SU-DHL-6 (cell line): Measurements from ENCODE around the gene ARHGAP45.
"Not testable (repeated sequence)": the region's sequence is repeated elsewhere in the genome, so short reads cannot be mapped to it uniquely, and the experiment has no call there.

ENCODE experiments used
- H2AFZ ChIP-seq: fragments of 200-600 bp; sonication (generic); 2 replicates; pipeline ENCODE4 v1.6.1; 2014; ENCODE audit warnings: low read depth, mild to moderate bottlenecking, moderate library complexity, mixed read lengths, antibody characterized with exemption, low read length; ENCODE audit not compliant: severe bottlenecking
- H3F3A ChIP-seq: fragments of 200-600 bp; shearing (Covaris generic); 2 replicates; pipeline ENCODE4 v1.6.0; 2016; ENCODE audit warnings: antibody characterized with exemption, mild to moderate bottlenecking; ENCODE audit not compliant: insufficient read depth
- H3K27ac ChIP-seq: fragments of 200-600 bp; sonication (generic); 2 replicates; pipeline ENCODE4 v1.5.1; 2016; ENCODE audit warnings: low read depth, mild to moderate bottlenecking, low read length, moderate library complexity, mixed read lengths
- H3K27me3 ChIP-seq: fragments of 200-600 bp; sonication (generic), shearing (Covaris generic); 2 replicates; pipeline ENCODE4 v1.6.0; 2014; ENCODE audit warnings: mild to moderate bottlenecking, low read length
- H3K36me3 ChIP-seq: fragments of 200-600 bp; sonication (generic); 2 replicates; pipeline ENCODE4 v1.6.1; 2014; ENCODE audit warnings: mild to moderate bottlenecking, low read length, mixed read lengths
- H3K4me2 ChIP-seq: fragments of 300-600, 200-600 bp; shearing (Covaris generic), sonication (generic); 2 replicates; pipeline ENCODE4 v1.6.0; 2014; ENCODE audit warnings: low read length, low read depth, mild to moderate bottlenecking; ENCODE audit not compliant: poor library complexity, severe bottlenecking
- H3K4me3 ChIP-seq: fragments of 200-600 bp; sonication (generic); 2 replicates; pipeline ENCODE4 v1.5.1; 2014; ENCODE audit warnings: antibody characterized with exemption, low read length, mild to moderate bottlenecking, mixed read lengths; ENCODE audit not compliant: insufficient read depth, poor library complexity, severe bottlenecking
- H3K79me2 ChIP-seq: fragments of 200-600 bp; sonication (generic); 2 replicates; pipeline ENCODE4 v1.6.1; 2014; ENCODE audit warnings: mild to moderate bottlenecking, low read length, moderate library complexity; ENCODE audit not compliant: insufficient read depth
- H3K9ac ChIP-seq: fragments of 200-600 bp; sonication (generic); 2 replicates; pipeline ENCODE4 v1.7.0; 2014; ENCODE audit warnings: mild to moderate bottlenecking, low read length
- H3K9me2 ChIP-seq: fragments of 200-600 bp; sonication (generic); replicated peaks from 2 replicates; pipeline ENCODE4 v1.6.1; 2014; ENCODE audit warnings: low read length; ENCODE audit not compliant: insufficient read depth
- H3K9me3 ChIP-seq: fragments of 200-600 bp; sonication (generic); 2 replicates; pipeline ENCODE4 v1.6.1; 2014; ENCODE audit warnings: low read length, mixed read lengths; ENCODE audit not compliant: insufficient read depth
- H4K20me1 ChIP-seq: fragments of 200-600 bp; sonication (generic); 2 replicates; pipeline ENCODE4 v1.6.1; 2014; ENCODE audit warnings: low read depth, mild to moderate bottlenecking, antibody characterized with exemption, low read length, moderate library complexity, mixed read lengths
- EZH2phosphoT487 ChIP-seq: fragments of 200-600 bp; sonication (generic), shearing (Covaris generic); conservative IDR thresholded peaks from 2 replicates; pipeline ENCODE4 v1.6.1; 2018; ENCODE audit warnings: mild to moderate bottlenecking, antibody characterized with exemption, low read length, moderate library complexity, mixed read lengths
- TF ChIP-seq, protein P1 (sequence below): fragments of 200-600 bp; sonication (generic); IDR thresholded peaks from one replicate; pipeline ENCODE4 v1.5.1; 2017; ENCODE audit warnings: antibody characterized with exemption, mild to moderate bottlenecking, low read length, moderate library complexity; ENCODE audit not compliant: insufficient read depth, poor library complexity, severe bottlenecking

Gene ARHGAP45

DNA sequence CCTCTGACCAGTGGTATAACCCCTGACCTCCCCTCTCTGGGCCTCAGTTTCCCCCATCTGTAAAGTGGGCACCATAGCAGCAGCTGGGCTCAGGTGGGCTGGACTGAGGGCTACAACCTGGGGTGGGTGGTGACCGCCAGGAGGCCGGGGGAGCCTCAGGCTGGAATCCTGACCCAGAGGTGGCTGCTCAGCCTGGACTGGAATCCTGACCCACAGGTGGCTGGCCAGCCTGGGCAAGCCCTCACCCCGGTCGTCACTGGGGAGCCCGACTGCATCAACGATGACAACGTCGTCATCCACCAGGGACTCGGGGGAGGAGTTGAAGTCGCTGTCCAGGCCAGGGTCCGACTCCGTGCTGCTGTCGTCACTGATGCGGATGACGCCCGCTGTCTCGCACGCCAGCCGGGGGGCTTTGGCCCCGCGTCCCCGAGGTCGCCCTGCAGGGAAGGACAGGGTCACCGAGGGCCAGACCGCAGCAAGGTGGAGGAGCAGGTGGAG, 47.1 kb downstream of the ARHGAP45 start:
- H2AFZ ChIP-seq = no peak overlapping the region
- H3K9me3 ChIP-seq = no peaks in the 10 kb centered on the region
- no peaks in the 10 kb centered on the region for H3K36me3 ChIP-seq
- no peaks in the 10 kb centered on the region for H3K27me3 ChIP-seq
- no peak overlapping the region for H3K4me2 ChIP-seq
- H3K27ac ChIP-seq = no peak overlapping the region
- no peak overlapping the region for H3K4me3 ChIP-seq
- no peak for TF ChIP-seq EZH2phosphoT487
- TF ChIP-seq, protein P1, sequence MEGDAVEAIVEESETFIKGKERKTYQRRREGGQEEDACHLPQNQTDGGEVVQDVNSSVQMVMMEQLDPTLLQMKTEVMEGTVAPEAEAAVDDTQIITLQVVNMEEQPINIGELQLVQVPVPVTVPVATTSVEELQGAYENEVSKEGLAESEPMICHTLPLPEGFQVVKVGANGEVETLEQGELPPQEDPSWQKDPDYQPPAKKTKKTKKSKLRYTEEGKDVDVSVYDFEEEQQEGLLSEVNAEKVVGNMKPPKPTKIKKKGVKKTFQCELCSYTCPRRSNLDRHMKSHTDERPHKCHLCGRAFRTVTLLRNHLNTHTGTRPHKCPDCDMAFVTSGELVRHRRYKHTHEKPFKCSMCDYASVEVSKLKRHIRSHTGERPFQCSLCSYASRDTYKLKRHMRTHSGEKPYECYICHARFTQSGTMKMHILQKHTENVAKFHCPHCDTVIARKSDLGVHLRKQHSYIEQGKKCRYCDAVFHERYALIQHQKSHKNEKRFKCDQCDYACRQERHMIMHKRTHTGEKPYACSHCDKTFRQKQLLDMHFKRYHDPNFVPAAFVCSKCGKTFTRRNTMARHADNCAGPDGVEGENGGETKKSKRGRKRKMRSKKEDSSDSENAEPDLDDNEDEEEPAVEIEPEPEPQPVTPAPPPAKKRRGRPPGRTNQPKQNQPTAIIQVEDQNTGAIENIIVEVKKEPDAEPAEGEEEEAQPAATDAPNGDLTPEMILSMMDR = no peak
- no peak overlapping the region for H3K9ac ChIP-seq
- no peaks in the 10 kb centered on the region for H4K20me1 ChIP-seq
- H3K9me2 ChIP-seq = no peaks in the 10 kb centered on the region
- H3F3A ChIP-seq = no peaks in the 10 kb centered on the region
- H3K79me2 ChIP-seq = no peaks in the 10 kb centered on the region

DNA sequence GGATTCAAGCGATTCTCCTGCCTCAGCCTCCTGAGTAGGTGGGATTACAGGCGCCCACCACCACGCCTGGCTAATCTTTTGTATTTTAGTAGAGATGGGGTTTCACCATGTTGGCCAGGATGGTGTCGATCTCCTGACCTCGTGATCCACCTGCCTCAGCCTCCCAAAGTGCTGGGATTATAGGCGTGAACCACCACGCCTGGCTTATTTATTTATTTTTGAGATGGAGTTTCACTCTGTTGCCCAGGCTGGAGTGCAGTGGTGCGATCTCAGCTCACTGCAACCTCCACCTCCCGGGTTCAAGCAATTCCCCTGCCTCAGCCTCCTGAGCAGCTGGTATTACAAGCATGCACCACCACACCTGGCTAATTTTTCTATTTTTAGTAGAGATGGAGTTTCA, 47.8 kb downstream of the ARHGAP45 start:
- not testable (repeated sequence) for H3K27me3 ChIP-seq, H2AFZ ChIP-seq, H3K9ac ChIP-seq, H3K27ac ChIP-seq, H3K9me3 ChIP-seq, H3K4me2 ChIP-seq, H3K36me3 ChIP-seq, H3K4me3 ChIP-seq, H3K9me2 ChIP-seq, H3F3A ChIP-seq, H4K20me1 ChIP-seq, H3K79me2 ChIP-seq

DNA sequence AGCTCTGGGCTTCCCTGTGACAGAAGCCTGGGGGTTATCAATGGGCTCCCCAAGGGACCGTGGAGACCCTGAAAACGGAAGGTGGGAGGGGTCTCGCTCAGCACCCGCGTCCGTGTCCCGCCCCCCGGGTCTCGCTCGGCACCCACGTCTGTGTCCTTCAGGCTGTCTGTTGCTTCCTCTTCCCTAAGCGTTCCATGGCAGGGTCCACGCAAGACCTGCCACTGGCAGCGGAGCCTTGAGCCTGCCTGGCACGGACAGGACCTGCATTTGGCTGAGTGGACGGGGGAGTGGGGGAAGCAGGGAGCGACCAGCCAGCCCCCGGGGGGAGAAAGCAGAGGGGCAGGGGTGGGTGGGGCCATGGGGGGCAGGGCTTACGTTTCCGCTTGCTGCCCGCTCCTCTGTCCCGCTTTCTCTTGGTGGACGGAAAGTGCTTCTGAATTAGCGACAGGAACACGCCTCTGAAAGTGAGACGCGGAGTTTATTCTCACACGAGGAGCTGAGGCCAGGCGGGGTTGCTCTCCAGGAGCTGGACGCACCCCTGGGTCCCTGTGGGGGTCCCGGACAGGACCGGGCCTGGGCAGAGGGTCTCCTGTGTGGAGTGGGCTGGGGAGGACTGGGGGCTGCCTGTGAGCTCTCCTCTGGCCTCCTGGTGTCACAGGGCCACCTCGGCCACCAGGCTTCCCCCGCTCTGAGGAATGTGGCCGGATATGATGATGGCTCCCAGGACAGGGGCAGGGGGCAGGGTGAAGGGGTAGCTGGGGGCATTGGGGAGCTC, 48.9 kb downstream of the ARHGAP45 start:
- no peaks in the 10 kb centered on the region for H3F3A ChIP-seq
- H2AFZ ChIP-seq = no peak overlapping the region
- no peak overlapping the region for H3K4me2 ChIP-seq
- no peak overlapping the region for H3K27ac ChIP-seq
- H3K27me3 ChIP-seq = no peaks in the 10 kb centered on the region
- H4K20me1 ChIP-seq = no peaks in the 10 kb centered on the region
- no peaks in the 10 kb centered on the region for H3K9me2 ChIP-seq
- H3K79me2 ChIP-seq = no peaks in the 10 kb centered on the region
- TF ChIP-seq EZH2phosphoT487 = no peak
- TF ChIP-seq, protein P1 = no peak
- no peaks in the 10 kb centered on the region for H3K9me3 ChIP-seq
- H3K9ac ChIP-seq = no peak overlapping the region
- H3K36me3 ChIP-seq = no peaks in the 10 kb centered on the region
- no peak overlapping the region for H3K4me3 ChIP-seq

DNA sequence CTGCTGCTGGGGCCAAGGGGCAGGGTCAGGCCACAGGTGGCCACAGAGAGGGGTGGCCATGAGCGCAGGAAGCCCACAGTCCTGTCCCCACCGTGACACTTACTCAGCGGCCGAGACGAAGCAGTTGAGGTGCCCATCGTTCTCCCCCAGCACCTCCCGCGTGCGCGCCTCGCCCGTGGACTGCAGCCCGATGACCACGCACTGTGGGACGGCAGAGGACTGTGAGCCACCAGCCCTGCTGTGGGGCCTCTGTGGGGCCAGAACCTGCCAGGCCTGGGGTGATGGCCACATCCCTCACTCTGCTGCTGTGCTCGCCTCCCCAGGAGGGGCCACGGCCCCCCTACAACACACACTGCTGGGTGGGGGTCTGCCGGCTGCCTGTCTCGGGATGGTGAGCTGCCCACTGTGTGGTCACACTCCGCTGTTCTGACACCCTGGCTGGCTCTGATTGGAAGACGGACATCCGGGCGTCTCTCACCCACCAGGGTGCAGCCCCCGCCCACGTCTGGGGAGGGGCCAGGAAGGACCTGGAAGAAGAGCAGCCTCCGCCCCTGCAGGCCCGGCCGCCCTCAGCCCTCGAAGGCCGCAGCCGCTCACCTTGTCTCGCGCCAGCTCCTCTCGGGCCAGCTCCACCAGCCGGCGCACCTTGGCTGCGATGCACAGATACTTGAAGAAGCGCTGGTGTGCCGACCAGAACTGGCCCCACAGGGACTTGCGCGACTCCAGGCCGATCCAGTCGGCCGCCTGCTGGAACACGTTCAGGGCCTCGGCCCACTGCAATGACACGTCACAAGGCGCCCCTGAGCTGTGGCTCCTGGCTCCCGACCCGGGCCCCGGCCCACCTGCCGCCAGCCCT, 50.0 kb downstream of the ARHGAP45 start:
- no peaks in the 10 kb centered on the region for H3K79me2 ChIP-seq
- no peak overlapping the region for H3K27ac ChIP-seq
- H3K4me2 ChIP-seq = no peak overlapping the region
- no peak overlapping the region for H3K9ac ChIP-seq
- no peaks in the 10 kb centered on the region for H3K9me2 ChIP-seq
- H3K36me3 ChIP-seq = no peaks in the 10 kb centered on the region
- H3K27me3 ChIP-seq = no peaks in the 10 kb centered on the region
- H3K9me3 ChIP-seq = no peaks in the 10 kb centered on the region
- no peak overlapping the region for H2AFZ ChIP-seq
- H4K20me1 ChIP-seq = no peaks in the 10 kb centered on the region
- TF ChIP-seq EZH2phosphoT487 = no peak
- TF ChIP-seq, protein P1 = no peak
- H3K4me3 ChIP-seq = no peak overlapping the region
- H3F3A ChIP-seq = no peaks in the 10 kb centered on the region
